LNCAP (cell line): Measurements from ENCODE around the gene RNF151.

Source experiments
- TF ChIP-seq, protein P1 (sequence below): fragments of 450-650 bp; IDR thresholded peaks from 2 replicates; pipeline ENCODE4 v1.5.1; 2017; ENCODE audit warnings: mild to moderate bottlenecking

RNF151 gene

DNA sequence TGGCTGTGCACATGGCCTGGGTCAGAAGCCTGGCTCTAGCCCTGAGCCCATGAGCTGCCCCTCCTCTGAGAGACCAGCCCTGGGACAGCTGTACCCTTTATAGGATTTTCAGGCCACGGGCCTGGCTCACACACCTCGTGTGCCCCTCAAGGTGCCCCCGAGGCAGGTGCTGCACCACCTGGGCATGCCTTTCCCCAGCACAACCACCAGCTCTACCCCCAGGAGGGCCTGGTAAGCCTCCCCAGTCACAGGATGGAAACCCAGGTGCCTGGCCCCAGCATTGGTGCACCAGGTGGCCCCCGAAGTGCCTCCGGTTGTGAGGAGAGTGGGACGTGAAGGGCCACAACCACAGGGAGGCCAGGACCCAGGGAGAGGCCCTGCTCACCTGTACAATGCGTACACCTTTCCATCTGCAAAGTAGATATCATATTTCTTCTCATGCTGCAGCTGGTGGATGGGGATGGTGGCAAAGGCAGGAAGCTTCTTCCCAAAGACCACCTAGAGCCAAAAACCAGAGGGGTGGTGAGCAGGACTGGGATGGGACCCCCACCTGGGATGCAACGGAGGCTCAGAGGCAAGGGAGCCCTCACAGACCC lies 36.7 kb downstream of the RNF151 start:
- TF ChIP-seq, protein P1, sequence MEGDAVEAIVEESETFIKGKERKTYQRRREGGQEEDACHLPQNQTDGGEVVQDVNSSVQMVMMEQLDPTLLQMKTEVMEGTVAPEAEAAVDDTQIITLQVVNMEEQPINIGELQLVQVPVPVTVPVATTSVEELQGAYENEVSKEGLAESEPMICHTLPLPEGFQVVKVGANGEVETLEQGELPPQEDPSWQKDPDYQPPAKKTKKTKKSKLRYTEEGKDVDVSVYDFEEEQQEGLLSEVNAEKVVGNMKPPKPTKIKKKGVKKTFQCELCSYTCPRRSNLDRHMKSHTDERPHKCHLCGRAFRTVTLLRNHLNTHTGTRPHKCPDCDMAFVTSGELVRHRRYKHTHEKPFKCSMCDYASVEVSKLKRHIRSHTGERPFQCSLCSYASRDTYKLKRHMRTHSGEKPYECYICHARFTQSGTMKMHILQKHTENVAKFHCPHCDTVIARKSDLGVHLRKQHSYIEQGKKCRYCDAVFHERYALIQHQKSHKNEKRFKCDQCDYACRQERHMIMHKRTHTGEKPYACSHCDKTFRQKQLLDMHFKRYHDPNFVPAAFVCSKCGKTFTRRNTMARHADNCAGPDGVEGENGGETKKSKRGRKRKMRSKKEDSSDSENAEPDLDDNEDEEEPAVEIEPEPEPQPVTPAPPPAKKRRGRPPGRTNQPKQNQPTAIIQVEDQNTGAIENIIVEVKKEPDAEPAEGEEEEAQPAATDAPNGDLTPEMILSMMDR = no peak

DNA sequence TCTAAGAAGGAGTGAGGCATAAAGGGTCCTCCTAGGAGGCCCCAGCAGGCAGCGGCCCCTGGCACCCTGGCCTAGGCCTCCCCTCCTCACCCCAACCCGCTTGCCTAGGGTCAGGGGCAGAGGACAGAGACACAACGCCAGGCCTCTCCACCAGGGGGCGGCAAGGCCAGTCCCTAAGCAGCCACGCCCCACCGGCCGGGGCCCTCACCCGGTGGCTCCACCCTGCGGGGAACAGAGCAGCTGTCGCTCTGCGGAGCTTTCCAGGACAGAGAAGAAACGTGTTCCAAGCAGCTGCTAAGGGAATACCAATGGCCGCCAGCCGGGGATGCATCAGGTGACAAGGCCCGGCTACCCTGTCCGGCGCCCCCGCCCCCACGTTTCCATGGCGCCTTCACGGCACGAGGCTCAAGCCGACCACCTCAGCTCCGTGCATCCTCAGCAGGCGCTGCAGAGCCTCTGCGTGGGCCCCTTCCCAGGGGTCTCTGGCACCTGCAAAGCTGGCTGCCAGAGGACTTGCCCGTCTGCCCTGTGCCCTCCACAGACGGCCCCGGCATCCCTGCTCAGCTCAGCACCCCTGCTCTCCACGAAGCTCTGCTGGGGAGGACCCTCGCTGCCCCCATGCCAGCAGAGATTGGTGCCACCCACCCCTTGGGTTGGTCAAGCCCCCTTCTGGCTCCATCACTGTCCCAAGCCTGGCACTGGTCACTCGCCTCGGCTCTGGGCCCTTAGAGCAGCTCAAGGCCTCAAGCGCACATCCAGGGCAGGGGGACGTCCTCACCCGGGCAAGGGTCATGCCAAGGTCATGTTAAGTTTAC lies 37.4 kb downstream of the RNF151 start:
- TF ChIP-seq, protein P1 = peak; percentile 95

DNA sequence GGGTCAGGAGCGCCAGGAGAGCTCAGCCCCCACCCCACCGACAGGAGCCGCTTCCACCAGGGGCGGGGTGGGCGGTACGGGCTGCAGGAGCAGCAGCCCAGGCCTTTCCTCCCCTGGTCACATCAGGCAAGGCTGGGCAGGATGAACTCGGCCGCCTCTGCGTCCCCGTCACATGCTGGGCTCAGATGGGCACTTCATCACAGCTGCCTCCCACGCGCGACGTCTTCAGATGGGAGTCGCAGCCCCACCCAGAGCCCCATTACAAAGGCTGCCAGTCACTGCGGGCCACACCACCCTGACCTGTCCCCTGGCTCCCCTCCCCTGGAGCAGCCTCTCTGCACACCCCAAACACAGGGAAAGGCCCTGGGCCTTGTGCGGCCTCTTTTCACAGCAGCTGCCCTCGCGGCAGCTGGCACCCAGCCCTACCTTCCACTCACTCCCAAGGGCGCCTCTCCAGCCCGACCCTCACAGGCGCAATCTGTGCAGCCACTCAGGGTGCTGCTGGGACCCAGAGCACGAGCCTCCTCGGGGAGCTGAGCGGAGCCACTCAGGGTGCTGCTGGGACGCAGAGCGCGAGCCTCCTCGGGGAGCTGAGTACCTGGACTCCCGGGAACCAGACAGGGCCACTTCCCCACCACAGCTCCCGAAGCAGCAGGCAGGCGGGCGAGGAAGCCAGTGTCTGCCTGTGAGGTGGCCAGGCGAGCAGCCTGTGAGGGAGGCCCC lies 38.3 kb downstream of the RNF151 start:
- TF ChIP-seq, protein P1 = no peak

DNA sequence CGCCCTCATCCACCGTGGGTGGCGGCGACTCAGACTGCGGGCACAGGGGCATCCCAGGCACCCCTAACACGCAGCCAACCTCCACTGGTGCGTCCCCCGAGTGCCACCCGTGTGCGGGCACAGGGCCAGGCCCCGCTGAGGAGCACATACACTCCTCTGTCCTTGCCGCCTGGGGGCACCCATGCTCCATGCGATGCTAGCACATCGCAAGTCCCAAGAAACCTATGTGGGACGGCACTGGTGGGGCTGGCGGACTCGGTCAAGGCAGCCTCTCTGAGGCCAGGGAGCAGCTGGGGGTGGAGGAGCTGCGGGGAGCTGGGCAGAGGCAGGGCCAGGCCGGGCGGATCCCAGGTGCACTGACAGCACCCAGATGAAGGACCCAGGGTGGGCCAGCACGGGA lies 39.0 kb downstream of the RNF151 start:
- TF ChIP-seq, protein P1 = no peak

DNA sequence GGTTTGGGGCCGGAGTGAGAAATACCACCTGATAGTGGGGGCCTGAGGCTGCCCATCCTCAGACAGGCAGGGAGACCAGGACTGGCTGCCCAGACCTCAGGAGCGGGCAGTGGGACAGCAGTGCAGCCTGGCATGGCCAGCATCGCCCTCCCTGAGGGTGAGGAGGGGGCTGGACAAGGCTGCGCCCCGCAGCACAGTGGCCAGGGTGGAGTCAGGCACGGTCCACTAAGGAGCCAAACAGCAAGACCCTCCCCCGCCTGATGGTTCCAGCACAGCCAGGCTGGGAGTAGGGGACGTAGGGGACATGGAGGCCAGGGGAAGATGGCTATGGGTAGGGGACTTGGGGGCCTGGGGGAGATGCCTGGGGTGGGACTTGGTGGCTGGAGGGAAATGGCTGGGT lies 39.7 kb downstream of the RNF151 start:
- TF ChIP-seq, protein P1 = no peak

DNA sequence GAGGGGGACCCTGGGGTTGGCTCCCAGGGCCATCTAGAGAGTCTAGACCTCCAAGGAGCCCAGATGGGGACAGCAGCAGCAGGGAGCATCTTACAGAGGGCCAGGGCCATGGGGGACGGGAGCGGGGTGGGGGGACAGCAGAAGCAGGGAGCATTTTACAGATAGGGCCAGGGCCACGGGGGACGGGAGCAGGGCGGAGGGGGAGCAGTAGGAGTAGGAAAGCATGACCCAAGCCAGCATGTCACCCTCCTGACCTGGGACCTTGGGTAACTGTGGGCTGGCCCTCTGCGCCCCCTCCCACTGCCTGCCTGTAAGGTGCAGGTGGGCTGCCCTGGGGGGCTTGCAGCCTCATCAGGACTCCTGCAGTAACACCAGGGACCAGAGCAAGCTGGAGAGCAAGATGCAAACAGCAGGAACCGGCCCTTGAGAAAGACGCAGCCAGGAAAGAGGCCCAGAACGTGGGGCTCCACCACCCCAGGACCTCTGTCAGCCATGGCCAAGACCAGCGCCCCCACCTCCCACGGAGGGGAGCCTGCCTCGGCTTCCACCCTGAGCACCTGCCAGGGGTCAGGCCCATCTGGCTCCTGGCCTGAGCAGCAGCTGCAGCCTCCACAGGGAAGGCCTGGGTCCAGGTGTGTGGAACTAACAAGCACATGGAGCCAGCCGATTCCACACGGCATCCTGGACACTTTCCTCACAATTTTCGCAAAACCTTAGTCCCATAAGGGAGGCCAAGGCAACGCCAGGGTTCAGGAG lies 40.6 kb downstream of the RNF151 start:
- TF ChIP-seq, protein P1 = no peak

DNA sequence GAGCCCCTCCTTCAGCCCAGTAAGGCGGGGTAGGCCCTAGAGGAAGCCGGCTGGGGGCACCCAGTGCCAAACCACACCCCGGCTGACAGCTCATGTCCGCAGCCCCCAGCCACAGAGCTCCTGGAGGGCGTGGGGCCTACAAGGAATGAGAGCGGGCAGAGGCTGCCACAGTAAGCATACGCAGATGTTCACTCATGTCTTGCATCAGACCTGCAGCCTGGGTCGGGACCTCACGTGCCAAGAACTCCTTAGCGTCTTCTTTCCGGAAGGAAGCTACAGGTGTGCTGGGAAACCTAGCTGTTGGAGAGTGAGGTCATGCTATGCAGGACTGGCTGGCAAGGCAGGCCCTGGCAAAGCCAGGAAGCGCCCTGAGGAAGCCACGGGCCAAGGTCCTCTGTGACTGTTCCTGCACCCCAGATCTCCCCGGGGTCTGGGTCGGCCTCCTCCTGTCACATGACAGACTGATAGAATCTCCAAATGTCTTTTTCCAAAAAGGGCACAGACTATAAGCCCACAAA lies 41.4 kb downstream of the RNF151 start:
- TF ChIP-seq, protein P1 = no peak
